HG03460 (cell line): ENCODE results near the gene EDEM3.

Source experiments
- ATAC-seq: cut with Tn5 transposase; IDR thresholded peaks from one replicate; pipeline ENCODE4 v1.9.1; 2021; ENCODE audit not compliant: unreplicated experiment

The EDEM3 gene

GRCh38 chr1:184646178-184646701 is 108.4 kb downstream of the EDEM3 start:
- no peak for ATAC-seq

- no peak for ATAC-seq
Measured at GRCh38 chr1:184644771-184645170, 109.9 kb downstream of the EDEM3 start.

DNA sequence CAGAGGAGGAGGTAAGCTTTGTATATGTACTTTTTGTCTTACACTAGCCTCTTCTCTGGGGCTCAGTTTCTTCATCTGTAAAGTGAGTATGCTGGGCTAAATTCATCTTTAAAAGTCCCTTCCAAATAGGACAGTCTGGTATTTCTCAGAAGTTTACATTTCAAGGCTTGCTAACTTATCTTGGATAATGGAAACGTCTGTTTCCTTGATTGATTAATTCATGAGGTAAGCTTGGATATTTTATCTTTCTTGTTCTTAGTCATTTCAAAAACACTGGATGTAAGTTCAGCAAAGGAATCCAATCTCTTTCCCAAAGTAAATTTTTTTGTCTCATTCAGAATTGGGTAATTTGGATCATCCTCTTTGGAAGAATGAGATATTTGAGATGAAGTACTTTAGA is 111.0 kb downstream of the EDEM3 start:
- ATAC-seq, result no peak

DNA sequence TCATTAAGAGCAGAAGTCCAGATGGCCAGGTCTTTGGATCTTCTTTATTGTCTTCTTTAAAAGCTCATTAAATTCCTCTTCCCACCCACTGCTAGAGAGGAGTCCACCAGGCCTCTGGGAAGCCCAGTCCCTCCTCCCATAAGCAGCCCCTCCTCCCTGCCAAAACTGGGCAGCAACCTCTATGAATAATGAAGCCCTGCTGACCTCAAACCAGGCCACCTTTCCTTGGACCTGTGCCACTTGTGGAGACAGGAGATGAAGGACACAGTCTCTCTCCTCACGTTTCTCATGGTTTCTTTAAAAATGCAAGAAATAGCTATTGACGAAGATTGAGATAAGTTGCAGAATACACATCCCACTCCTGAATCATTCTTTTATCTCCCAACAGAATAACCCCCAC is 112.8 kb downstream of the EDEM3 start:
- ATAC-seq, result no peak

DNA sequence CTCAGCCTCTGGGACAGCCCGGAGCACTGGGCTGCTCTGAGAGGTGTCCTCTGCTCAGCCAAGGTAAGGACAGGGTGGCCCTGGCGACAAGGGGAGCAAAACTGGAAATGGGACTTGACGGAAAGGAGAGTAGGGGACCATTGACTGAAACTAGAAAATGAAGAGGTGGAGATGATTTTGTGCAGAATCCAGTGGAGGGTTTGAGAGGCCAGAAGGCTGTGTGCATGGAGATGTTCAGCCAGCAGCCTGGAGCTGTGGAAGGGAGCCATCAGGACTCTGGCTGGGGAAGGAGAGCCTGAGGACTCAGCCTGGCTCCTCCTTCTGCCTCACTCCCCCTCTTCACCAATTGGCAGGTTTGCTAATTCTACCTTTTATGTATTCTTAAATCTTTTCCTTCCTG is 114.2 kb downstream of the EDEM3 start:
- no peak for ATAC-seq
